ENCODE measurements around the gene DGKQ. TPM values are rescaled to one million over a fixed set of nuclear protein-coding genes. Genes with fewer than 3 reads are reported as not detected.

DGKQ gene
- total RNA-seq, 4 donors from 2014 or later: 51.8 to 147 (median 86.0) TPM

DNA sequence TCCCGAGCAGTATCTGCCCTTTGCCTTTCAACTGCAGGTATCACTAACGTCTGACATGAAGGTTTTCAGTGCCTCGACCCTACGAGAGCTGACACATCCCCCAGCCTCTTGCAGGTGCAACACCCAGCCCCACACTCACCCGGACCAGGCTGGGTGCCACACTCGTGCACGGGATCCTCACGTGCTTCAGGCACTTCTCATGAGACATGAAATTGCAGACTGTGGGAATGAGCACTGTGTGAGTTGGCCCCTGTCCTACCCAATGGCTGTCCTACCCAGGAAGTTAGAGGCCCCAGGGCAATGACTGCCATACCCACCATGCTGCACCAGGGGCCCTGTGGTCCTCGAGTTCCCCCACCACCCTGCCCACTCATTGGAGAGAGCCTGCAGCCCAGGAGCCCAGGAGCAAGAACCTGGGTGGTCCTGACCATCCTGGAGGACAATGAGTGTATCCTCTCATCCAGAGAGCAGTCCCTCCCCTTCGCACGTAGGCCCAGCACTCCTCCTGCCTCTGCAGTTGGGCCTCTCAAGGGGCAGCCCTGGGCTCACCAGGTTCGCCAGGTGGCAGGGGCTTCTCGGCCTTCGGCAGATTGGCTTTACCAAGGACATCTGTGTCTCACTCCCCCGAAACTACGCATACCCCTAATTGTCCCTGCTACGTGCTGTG lies 2.4 kb downstream of the DGKQ start:
- Histone ChIP-seq H3K9me3 (no peaks in the 10 kb centered on the region), H3K27me3 (no peaks in the 10 kb centered on the region), H3K4me1 (peaks cover 11 to 53% (median 40%) of the 10 kb centered on the region in 4 donors), H3K4me3 (peak overlapping the region in 1 of 4 donors; percentile 27), H3K27ac (peak overlapping the region; percentile 82 to 89 (median 87)), H3K36me3 (peaks cover 0 to 6% (median 0%) of the 10 kb centered on the region in 4 donors)
- intact Hi-C loops (cut with DNase I; ENCODE audit: low total_unique reads) (no loop called here), in situ Hi-C loops (cut with MboI; ENCODE audit: low pct_ligation_motif_present in 1 of 4, low pct_unique_long_range_greater_than_20kb in 1 of 4, low sequenced_read_pairs in 3 of 4) (no loop called here)
- DNase-seq: peak; percentile 40
- TF ChIP-seq EP300 (IDR thresholded peaks at IDR 0.05; ENCODE audit: low read depth): no peak
- TF ChIP-seq CTCF (IDR thresholded peaks at IDR 0.05): peak in 1 of 5 experiments; percentile 15
- WGBS, 2 donors (ENCODE audit: low coverage in 1 of 2): 47% methylated on average over 17 of the region's 17 CpGs; no CpG with 5 or more reads in 1 of the 2 donors

- Histone ChIP-seq H3K4me3 (no peak overlapping the region), H3K36me3 (peaks cover 0 to 8% (median 0%) of the 10 kb centered on the region in 4 donors), H3K27me3 (no peaks in the 10 kb centered on the region), H3K9me3 (no peaks in the 10 kb centered on the region), H3K4me1 (peaks cover 11 to 53% (median 40%) of the 10 kb centered on the region in 4 donors), H3K27ac (peak overlapping the region; percentile 82 to 89 (median 87))
- no peak for TF ChIP-seq CTCF (IDR thresholded peaks at IDR 0.05)
- no peak for TF ChIP-seq EP300 (IDR thresholded peaks at IDR 0.05; ENCODE audit: low read depth)
- TF ChIP-seq POLR2A (IDR thresholded peaks at IDR 0.05): no peak
- TF ChIP-seq POLR2AphosphoS5 (IDR thresholded peaks at IDR 0.05): no peak
- intact Hi-C loops (cut with DNase I; ENCODE audit: low total_unique reads) (no loop called here), in situ Hi-C loops (cut with MboI; ENCODE audit: low pct_ligation_motif_present in 1 of 4, low pct_unique_long_range_greater_than_20kb in 1 of 4, low sequenced_read_pairs in 3 of 4) (no loop called here)
- WGBS, 2 donors (ENCODE audit: low coverage in 1 of 2): 60 to 86% methylated on average over 1 to 17 of the region's 25 CpGs
- peak; percentile 41 for DNase-seq
Observed at GRCh38 chr4:970046-970745, 3.2 kb downstream of the DGKQ start.

- Histone ChIP-seq H3K27me3 (no peaks in the 10 kb centered on the region), H3K9me3 (no peaks in the 10 kb centered on the region), H3K4me1 (peaks cover 11 to 50% (median 38%) of the 10 kb centered on the region in 4 donors), H3K27ac (peak overlapping the region in 2 of 4 donors; percentile 22 to 57), H3K36me3 (peaks cover 0 to 8% (median 0%) of the 10 kb centered on the region in 4 donors), H3K4me3 (no peak overlapping the region)
- intact Hi-C loops (cut with DNase I; ENCODE audit: low total_unique reads): no loop called here
- in situ Hi-C loops (cut with MboI; ENCODE audit: low pct_ligation_motif_present in 1 of 4, low pct_unique_long_range_greater_than_20kb in 1 of 4, low sequenced_read_pairs in 3 of 4): no loop called here
- TF ChIP-seq EP300 (IDR thresholded peaks at IDR 0.05; ENCODE audit: low read depth): no peak
- TF ChIP-seq POLR2AphosphoS5 (IDR thresholded peaks at IDR 0.05): no peak
- TF ChIP-seq POLR2A (IDR thresholded peaks at IDR 0.05): no peak
- TF ChIP-seq CTCF (IDR thresholded peaks at IDR 0.05): no peak
- WGBS, 2 donors (ENCODE audit: low coverage in 1 of 2): 82% methylated on average over 22 of the region's 23 CpGs; no CpG with 5 or more reads in 1 of the 2 donors
- no peak for DNase-seq
Observed at GRCh38 chr4:968621-969394, 4.6 kb downstream of the DGKQ start.

DNA sequence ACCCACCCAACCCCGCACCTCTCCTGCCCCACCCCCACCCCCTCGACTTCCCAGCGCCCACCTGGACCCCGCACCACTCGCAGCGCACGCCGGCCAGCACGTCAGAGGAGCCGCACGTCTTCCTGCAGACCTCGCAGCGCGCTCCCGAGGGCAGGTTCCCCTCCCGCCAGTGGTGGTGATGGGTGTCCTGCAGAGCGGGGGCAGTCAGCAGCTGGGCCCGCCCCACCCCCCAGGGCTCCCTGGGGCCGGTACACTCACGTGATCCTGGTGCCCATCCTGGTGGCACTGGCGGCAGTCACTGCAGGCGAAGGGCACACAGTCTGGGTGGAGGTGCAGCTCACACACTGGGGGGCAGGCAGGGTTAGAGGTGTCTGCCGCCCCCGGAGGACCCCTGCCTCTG lies 5.1 kb downstream of the DGKQ start:
- no peak for DNase-seq
- WGBS, 2 donors (ENCODE audit: low coverage in 1 of 2): 65% methylated on average over 15 of the region's 24 CpGs; no CpG with 5 or more reads in 1 of the 2 donors
- in situ Hi-C loops (cut with MboI; ENCODE audit: low pct_ligation_motif_present in 1 of 4, low pct_unique_long_range_greater_than_20kb in 1 of 4, low sequenced_read_pairs in 3 of 4): no loop called here
- Histone ChIP-seq H3K4me3 (no peak overlapping the region), H3K36me3 (peaks cover 0 to 8% (median 0%) of the 10 kb centered on the region in 4 donors), H3K9me3 (no peaks in the 10 kb centered on the region), H3K4me1 (peaks cover 11 to 53% (median 35%) of the 10 kb centered on the region in 4 donors), H3K27ac (no peak overlapping the region), H3K27me3 (no peaks in the 10 kb centered on the region)
- TF ChIP-seq POLR2AphosphoS5 (IDR thresholded peaks at IDR 0.05) (no peak), POLR2A (IDR thresholded peaks at IDR 0.05) (no peak), CTCF (IDR thresholded peaks at IDR 0.05) (no peak), EP300 (IDR thresholded peaks at IDR 0.05; ENCODE audit: low read depth) (no peak)
- intact Hi-C loops (cut with DNase I; ENCODE audit: low total_unique reads): no loop called here

Measured in transverse colon (tissue), 4 donors.